HepG2 (cell line): ENCODE data around the gene PLA2G4F.

Source experiments
- CREB1 ChIP-seq, 2 experiments: fragments of 450-650 bp in 1 of 2; IDR thresholded peaks; 2 replicates each; pipeline ENCODE4 v1.6.1; 2016 to 2017; ENCODE audit warnings: control low read depth in 1 of 2, mild to moderate bottlenecking in 1 of 2, missing compliant biosample characterization in 1 of 2, missing genetic modification characterization in 1 of 2
- CTCF ChIP-seq: sonication (generic); formaldehyde crosslinking; IDR thresholded peaks from 2 replicates; pipeline ENCODE4 v1.5.0; 2020; ENCODE audit warnings: mild to moderate bottlenecking, missing genetic modification reagents, moderate library complexity
- POLR2A ChIP-seq, 2 experiments: IDR thresholded peaks; 2 replicates each; pipeline ENCODE4 v1.6.1; 2011; ENCODE audit warnings: low read depth in 2 of 2, low read length in 2 of 2, mild to moderate bottlenecking in 1 of 2, moderate library complexity in 1 of 2; ENCODE audit not compliant: insufficient read depth in 1 of 2

DNA sequence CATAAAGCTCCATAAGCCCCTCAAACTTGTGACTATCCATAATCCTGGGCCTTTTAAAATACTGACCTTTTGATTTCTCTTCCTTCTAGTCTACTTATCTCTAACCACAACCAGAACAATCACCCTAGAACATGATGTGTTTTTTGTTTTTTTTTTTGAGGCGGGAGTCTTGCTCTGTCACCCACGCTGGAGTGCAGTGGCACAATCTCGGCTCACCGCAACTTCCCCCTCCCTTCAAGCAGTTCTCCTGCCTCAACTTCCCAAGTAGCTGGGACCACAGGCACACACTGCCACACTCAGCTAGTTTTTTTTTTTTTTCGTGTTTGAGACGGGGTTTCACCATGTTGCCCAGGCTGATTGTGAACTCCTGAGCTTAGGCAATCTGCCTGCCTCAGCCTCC lies 26.5 kb upstream of the PLA2G4F start:
- TF ChIP-seq CTCF (CRISPR knock-in tag) = no peak
- no peak for TF ChIP-seq POLR2A (IDR thresholded peaks at IDR 0.05; ENCODE audit: insufficient read depth in 1 of 2, low read depth in 2 of 2, low read length in 2 of 2)
- TF ChIP-seq CREB1 (IDR thresholded peaks at IDR 0.05) = no peak
- no peak for TF ChIP-seq CREB1 (CRISPR knock-in tag; IDR thresholded peaks at IDR 0.05)
